Measurements from ENCODE around the gene ARPC1A.
A peak's percentile ranks its signal among the peaks of the same experiment; 100 is the strongest.

Gene ARPC1A

GRCh38 chr7:99404235-99404976 lies 78.7 kb downstream of the ARPC1A start:
- Histone ChIP-seq H2BK5ac (ENCODE audit: low read depth, low read length, poor library complexity, severe bottlenecking) (no peak overlapping the region), H2AFZ (ENCODE audit: low read depth, low read length) (no peak overlapping the region), H3K4ac (ENCODE audit: low read depth in 1 of 2, low read length in 2 of 2) (no peak overlapping the region), H2BK15ac (ENCODE audit: low read depth, poor library complexity, severe bottlenecking) (no peak overlapping the region), H3K23ac (ENCODE audit: low read length in 2 of 2) (no peak overlapping the region), H3K27ac (ENCODE audit: low read length, poor library complexity, severe bottlenecking) (no peak overlapping the region), H3K79me1 (replicated peaks; ENCODE audit: low read length, poor library complexity, severe bottlenecking) (peaks cover 30% of the 10 kb centered on the region), H2BK120ac (ENCODE audit: low read depth, low read length) (no peak overlapping the region), H3K4me1 (ENCODE audit: control insufficient read depth, insufficient read depth, low read depth, low read length) (peaks cover 19% of the 10 kb centered on the region), H3K4me2 (ENCODE audit: low read length, poor library complexity, severe bottlenecking) (no peak overlapping the region), H2AK5ac (ENCODE audit: low read length, severe bottlenecking) (no peak overlapping the region), H4K91ac (ENCODE audit: low read length) (no peak overlapping the region), H4K8ac (ENCODE audit: low read length) (no peak overlapping the region), H3K4me3 (ENCODE audit: insufficient read depth in 1 of 2, low read depth in 1 of 2, low read length in 2 of 2) (peak overlapping the region in 1 of 2 experiments; percentile 22), H3K18ac (ENCODE audit: low read depth in 1 of 2, low read length in 2 of 2) (no peak overlapping the region), H3K9me3 (ENCODE audit: control insufficient read depth, low read length) (no peaks in the 10 kb centered on the region), H3K9ac (ENCODE audit: low read length) (peak overlapping the region; percentile 42), H2BK12ac (ENCODE audit: low read length in 2 of 2) (no peak overlapping the region), H3K14ac (ENCODE audit: low read length in 2 of 2) (no peak overlapping the region), H3K36me3 (ENCODE audit: control insufficient read depth in 1 of 2, insufficient read depth in 2 of 2, low read depth in 1 of 2, low read length in 2 of 2) (peaks cover 42 to 51% of the 10 kb centered on the region in 2 experiments), H3K27me3 (ENCODE audit: control insufficient read depth in 1 of 2, insufficient read depth in 1 of 2, low read length in 2 of 2) (no peaks in the 10 kb centered on the region)
- 91% methylated on average over 18 of the region's 18 CpGs for WGBS
- DNase-seq = peak; percentile 37

GRCh38 chr7:99404977-99405320 lies 79.3 kb downstream of the ARPC1A start:
- Histone ChIP-seq H2BK12ac (ENCODE audit: low read length in 2 of 2) (no peak overlapping the region), H3K14ac (ENCODE audit: low read length in 2 of 2) (no peak overlapping the region), H2BK120ac (ENCODE audit: low read depth, low read length) (no peak overlapping the region), H3K23ac (ENCODE audit: low read length in 2 of 2) (no peak overlapping the region), H3K4me3 (ENCODE audit: insufficient read depth in 1 of 2, low read depth in 1 of 2, low read length in 2 of 2) (peak overlapping the region in 1 of 2 experiments; percentile 22), H3K18ac (ENCODE audit: low read depth in 1 of 2, low read length in 2 of 2) (no peak overlapping the region), H4K8ac (ENCODE audit: low read length) (no peak overlapping the region), H3K4me2 (ENCODE audit: low read length, poor library complexity, severe bottlenecking) (no peak overlapping the region), H2AK5ac (ENCODE audit: low read length, severe bottlenecking) (no peak overlapping the region), H4K91ac (ENCODE audit: low read length) (no peak overlapping the region), H3K36me3 (ENCODE audit: control insufficient read depth in 1 of 2, insufficient read depth in 2 of 2, low read depth in 1 of 2, low read length in 2 of 2) (peaks cover 37 to 46% of the 10 kb centered on the region in 2 experiments), H3K9me3 (ENCODE audit: control insufficient read depth, low read length) (no peaks in the 10 kb centered on the region), H3K79me1 (replicated peaks; ENCODE audit: low read length, poor library complexity, severe bottlenecking) (peaks cover 27% of the 10 kb centered on the region), H3K4me1 (ENCODE audit: control insufficient read depth, insufficient read depth, low read depth, low read length) (peaks cover 19% of the 10 kb centered on the region), H3K27ac (ENCODE audit: low read length, poor library complexity, severe bottlenecking) (no peak overlapping the region), H2BK15ac (ENCODE audit: low read depth, poor library complexity, severe bottlenecking) (no peak overlapping the region), H2AFZ (ENCODE audit: low read depth, low read length) (no peak overlapping the region), H3K9ac (ENCODE audit: low read length) (peak overlapping the region; percentile 20), H3K4ac (ENCODE audit: low read depth in 1 of 2, low read length in 2 of 2) (no peak overlapping the region), H2BK5ac (ENCODE audit: low read depth, low read length, poor library complexity, severe bottlenecking) (no peak overlapping the region), H3K27me3 (ENCODE audit: control insufficient read depth in 1 of 2, insufficient read depth in 1 of 2, low read length in 2 of 2) (no peaks in the 10 kb centered on the region)
- DNase-seq = no peak
- WGBS = 97% methylated on average over 10 of the region's 10 CpGs

DNA sequence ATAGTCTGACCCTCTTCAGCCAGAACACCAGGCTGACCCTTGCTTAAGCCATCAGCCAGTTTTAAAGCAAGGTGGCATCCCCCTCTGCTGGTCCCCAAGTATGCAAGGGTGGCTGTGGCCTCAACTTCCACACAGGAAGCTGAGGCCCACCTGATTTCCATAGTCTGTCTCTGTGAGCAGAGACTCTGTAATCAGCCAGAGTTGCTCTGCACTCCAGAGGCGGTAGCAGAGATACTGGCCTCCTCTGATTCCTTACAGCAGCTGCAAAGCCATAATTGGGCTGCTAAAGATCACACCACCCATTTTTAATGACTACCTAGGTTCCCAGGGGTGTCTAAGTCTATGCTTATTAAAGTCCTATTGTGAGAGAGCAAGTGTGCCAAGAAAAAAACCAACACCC lies 80.9 kb downstream of the ARPC1A start:
- Histone ChIP-seq H3K18ac (ENCODE audit: low read depth in 1 of 2, low read length in 2 of 2) (no peak overlapping the region), H3K79me1 (replicated peaks; ENCODE audit: low read length, poor library complexity, severe bottlenecking) (peaks cover 18% of the 10 kb centered on the region), H3K27me3 (ENCODE audit: control insufficient read depth in 1 of 2, insufficient read depth in 1 of 2, low read length in 2 of 2) (no peaks in the 10 kb centered on the region), H3K23ac (ENCODE audit: low read length in 2 of 2) (no peak overlapping the region), H3K14ac (ENCODE audit: low read length in 2 of 2) (no peak overlapping the region), H2BK5ac (ENCODE audit: low read depth, low read length, poor library complexity, severe bottlenecking) (no peak overlapping the region), H3K4me1 (ENCODE audit: control insufficient read depth, insufficient read depth, low read depth, low read length) (peaks cover 21% of the 10 kb centered on the region), H2AFZ (ENCODE audit: low read depth, low read length) (no peak overlapping the region), H3K27ac (ENCODE audit: low read length, poor library complexity, severe bottlenecking) (no peak overlapping the region), H2BK15ac (ENCODE audit: low read depth, poor library complexity, severe bottlenecking) (no peak overlapping the region), H3K9ac (ENCODE audit: low read length) (peak overlapping the region; percentile 100), H4K91ac (ENCODE audit: low read length) (no peak overlapping the region), H2AK5ac (ENCODE audit: low read length, severe bottlenecking) (no peak overlapping the region), H3K4me3 (ENCODE audit: insufficient read depth in 1 of 2, low read depth in 1 of 2, low read length in 2 of 2) (peak overlapping the region in 1 of 2 experiments; percentile 99), H3K4me2 (ENCODE audit: low read length, poor library complexity, severe bottlenecking) (no peak overlapping the region), H2BK120ac (ENCODE audit: low read depth, low read length) (no peak overlapping the region), H4K8ac (ENCODE audit: low read length) (no peak overlapping the region), H3K9me3 (ENCODE audit: control insufficient read depth, low read length) (no peaks in the 10 kb centered on the region), H2BK12ac (ENCODE audit: low read length in 2 of 2) (no peak overlapping the region), H3K4ac (ENCODE audit: low read depth in 1 of 2, low read length in 2 of 2) (no peak overlapping the region), H3K36me3 (ENCODE audit: control insufficient read depth in 1 of 2, insufficient read depth in 2 of 2, low read depth in 1 of 2, low read length in 2 of 2) (peaks cover 36 to 37% of the 10 kb centered on the region in 2 experiments)
- 67% methylated on average over 1 of the region's 1 CpG for WGBS
- DNase-seq = no peak

- peak overlapping the region; percentile 79 for H4K91ac ChIP-seq (ENCODE audit: low read length)
- peak; percentile 82 for DNase-seq
- H3K4me3 ChIP-seq (ENCODE audit: insufficient read depth in 1 of 2, low read depth in 1 of 2, low read length in 2 of 2) = peak overlapping the region; percentile 86 to 99
- peak overlapping the region; percentile 75 for H3K27ac ChIP-seq (ENCODE audit: low read length, poor library complexity, severe bottlenecking)
- WGBS = under 1% methylated on average over 28 of the region's 28 CpGs
- peak overlapping the region; percentile 69 to 96 for H3K4ac ChIP-seq (ENCODE audit: low read depth in 1 of 2, low read length in 2 of 2)
- peak overlapping the region in 1 of 2 experiments; percentile 61 for H3K14ac ChIP-seq (ENCODE audit: low read length in 2 of 2)
- H3K23ac ChIP-seq (ENCODE audit: low read length in 2 of 2) = no peak overlapping the region
- H3K9ac ChIP-seq (ENCODE audit: low read length) = peak overlapping the region; percentile 100
- H3K79me1 ChIP-seq (replicated peaks; ENCODE audit: low read length, poor library complexity, severe bottlenecking) = peaks cover 12% of the 10 kb centered on the region
- H2BK15ac ChIP-seq (ENCODE audit: low read depth, poor library complexity, severe bottlenecking) = no peak overlapping the region
- H3K9me3 ChIP-seq (ENCODE audit: control insufficient read depth, low read length) = no peaks in the 10 kb centered on the region
- peak overlapping the region; percentile 47 to 76 for H3K18ac ChIP-seq (ENCODE audit: low read depth in 1 of 2, low read length in 2 of 2)
- H4K8ac ChIP-seq (ENCODE audit: low read length) = peak overlapping the region; percentile 71
- H3K27me3 ChIP-seq (ENCODE audit: control insufficient read depth in 1 of 2, insufficient read depth in 1 of 2, low read length in 2 of 2) = no peaks in the 10 kb centered on the region
- H2AFZ ChIP-seq (ENCODE audit: low read depth, low read length) = peak overlapping the region; percentile 32
- H3K4me1 ChIP-seq (ENCODE audit: control insufficient read depth, insufficient read depth, low read depth, low read length) = peaks cover 21% of the 10 kb centered on the region
- peak overlapping the region; percentile 76 for H2AK5ac ChIP-seq (ENCODE audit: low read length, severe bottlenecking)
- H2BK5ac ChIP-seq (ENCODE audit: low read depth, low read length, poor library complexity, severe bottlenecking) = peak overlapping the region; percentile 21
- H2BK12ac ChIP-seq (ENCODE audit: low read length in 2 of 2) = peak overlapping the region in 1 of 2 experiments; percentile 23
- peak overlapping the region; percentile 8 for H2BK120ac ChIP-seq (ENCODE audit: low read depth, low read length)
- H3K4me2 ChIP-seq (ENCODE audit: low read length, poor library complexity, severe bottlenecking) = peak overlapping the region; percentile 84
- peaks cover 31 to 41% of the 10 kb centered on the region in 2 experiments for H3K36me3 ChIP-seq (ENCODE audit: control insufficient read depth in 1 of 2, insufficient read depth in 2 of 2, low read depth in 1 of 2, low read length in 2 of 2)
Observed at GRCh38 chr7:99407872-99408378, 82.2 kb downstream of the ARPC1A start.
